D721Med (cell line): ENCODE data around the gene INTS7.
"Not testable (repeated sequence)": the region's sequence is repeated elsewhere in the genome, so short reads cannot be mapped to it uniquely, and the experiment has no call there.

ENCODE experiments used
- DNase-seq: peaks from one replicate; pipeline ENCODE4 v3.0.0; 2011; ENCODE audit warnings: low spot score; ENCODE audit not compliant: insufficient read length
- FAIRE-seq: peaks from 2 replicates; lab custom pipeline; 2011; peaks lifted over from hg19 to GRCh38; lab: Jason Lieb, UNC
- TF ChIP-seq, protein P1 (sequence below): IDR thresholded peaks from 2 replicates; pipeline ENCODE4 v1.5.1; 2012; ENCODE audit warnings: mild to moderate bottlenecking, control low read depth; ENCODE audit not compliant: insufficient read depth; ENCODE audit errors: missing control alignments

Gene INTS7

DNA sequence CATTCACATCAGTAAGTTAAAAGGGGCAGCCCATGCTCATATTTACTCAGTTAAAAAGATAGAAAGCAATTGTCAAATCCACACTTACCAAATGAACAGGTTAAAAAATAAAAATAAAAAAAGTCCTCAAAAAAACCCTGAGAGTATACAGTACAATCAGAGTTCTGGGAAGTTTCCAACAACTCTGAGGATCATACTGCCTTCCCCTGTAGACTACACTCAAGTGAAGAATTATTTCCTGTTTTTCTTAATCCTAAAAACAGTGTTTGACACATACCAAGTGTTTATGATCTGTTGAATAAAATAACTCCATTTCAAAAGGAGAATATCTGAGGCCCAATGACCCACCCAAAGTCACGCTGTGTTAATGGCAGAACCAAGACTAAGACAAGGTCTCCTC is 61.8 kb downstream of the INTS7 start:
- DNase-seq, result no peak
- peak; percentile 11 for FAIRE-seq
- TF ChIP-seq, protein P1, sequence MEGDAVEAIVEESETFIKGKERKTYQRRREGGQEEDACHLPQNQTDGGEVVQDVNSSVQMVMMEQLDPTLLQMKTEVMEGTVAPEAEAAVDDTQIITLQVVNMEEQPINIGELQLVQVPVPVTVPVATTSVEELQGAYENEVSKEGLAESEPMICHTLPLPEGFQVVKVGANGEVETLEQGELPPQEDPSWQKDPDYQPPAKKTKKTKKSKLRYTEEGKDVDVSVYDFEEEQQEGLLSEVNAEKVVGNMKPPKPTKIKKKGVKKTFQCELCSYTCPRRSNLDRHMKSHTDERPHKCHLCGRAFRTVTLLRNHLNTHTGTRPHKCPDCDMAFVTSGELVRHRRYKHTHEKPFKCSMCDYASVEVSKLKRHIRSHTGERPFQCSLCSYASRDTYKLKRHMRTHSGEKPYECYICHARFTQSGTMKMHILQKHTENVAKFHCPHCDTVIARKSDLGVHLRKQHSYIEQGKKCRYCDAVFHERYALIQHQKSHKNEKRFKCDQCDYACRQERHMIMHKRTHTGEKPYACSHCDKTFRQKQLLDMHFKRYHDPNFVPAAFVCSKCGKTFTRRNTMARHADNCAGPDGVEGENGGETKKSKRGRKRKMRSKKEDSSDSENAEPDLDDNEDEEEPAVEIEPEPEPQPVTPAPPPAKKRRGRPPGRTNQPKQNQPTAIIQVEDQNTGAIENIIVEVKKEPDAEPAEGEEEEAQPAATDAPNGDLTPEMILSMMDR, result no peak

- DNase-seq (no peak), FAIRE-seq (no peak)
- TF ChIP-seq, protein P1, result no peak
Observed at GRCh38 chr1:211968200-211968834, 67.0 kb downstream of the INTS7 start.

- no peak for FAIRE-seq
- no peak for DNase-seq
- TF ChIP-seq, protein P1, result no peak
Observed at GRCh38 chr1:211967704-211968103, 67.7 kb downstream of the INTS7 start.

DNA sequence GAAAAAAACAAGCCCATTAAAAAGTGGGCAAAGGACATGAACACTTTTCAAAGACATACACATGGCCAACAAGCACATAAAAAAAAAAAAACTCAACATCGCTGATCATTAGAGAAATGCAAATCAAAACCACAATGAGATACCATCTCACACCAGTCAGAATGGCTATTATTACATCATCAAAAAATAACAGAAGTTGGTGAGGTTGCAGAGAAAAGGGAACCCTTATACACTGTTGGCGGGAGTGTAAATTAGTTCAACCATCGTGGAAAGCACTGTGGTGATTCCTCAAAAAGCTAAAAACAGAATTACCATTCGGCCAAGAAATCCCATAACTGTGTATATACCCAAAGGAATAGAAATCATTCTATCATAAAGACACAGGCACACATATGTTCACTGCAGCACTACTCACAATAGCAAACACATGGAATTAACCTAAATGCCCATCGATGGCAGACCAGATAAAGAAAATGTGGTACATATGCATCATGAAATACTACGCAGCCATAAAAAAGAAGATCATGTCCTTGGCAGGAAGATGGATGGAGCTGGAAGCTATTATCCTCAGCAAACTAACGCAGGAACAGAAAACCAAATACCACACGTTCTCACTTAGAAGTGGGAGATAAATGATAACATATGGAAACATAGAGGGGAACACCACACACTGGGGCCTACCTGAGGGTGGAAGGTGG is 70.1 kb downstream of the INTS7 start:
- TF ChIP-seq, protein P1, result no peak
- FAIRE-seq (no peak), DNase-seq (no peak)

- no peak for DNase-seq
- no peak for FAIRE-seq
- TF ChIP-seq, protein P1, result no peak
Observed at GRCh38 chr1:211959680-211960079, 75.7 kb downstream of the INTS7 start.

DNA sequence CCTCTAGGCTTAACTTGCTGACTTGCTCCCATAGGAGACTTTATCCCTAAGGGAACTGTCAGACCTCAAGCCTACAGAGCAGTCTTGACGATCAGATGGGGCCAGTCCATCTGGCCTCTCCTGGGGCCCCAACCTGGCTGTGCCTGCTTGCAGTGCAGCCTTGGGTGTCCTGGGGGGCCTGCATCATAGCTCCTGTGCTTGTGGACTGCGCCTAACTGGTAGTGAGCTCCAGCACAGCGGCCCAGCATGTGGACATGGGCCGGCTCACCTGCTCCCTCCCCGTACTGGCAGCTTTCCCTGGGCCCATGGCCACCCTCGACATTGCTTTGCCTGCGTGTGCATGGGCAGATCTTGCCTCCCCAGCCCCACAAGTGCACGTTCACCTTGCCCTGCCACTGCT is 76.1 kb downstream of the INTS7 start:
- DNase-seq (no peak), FAIRE-seq (no peak)
- TF ChIP-seq, protein P1, result no peak

GRCh38 chr1:211954028-211954427 is 81.3 kb downstream of the INTS7 start:
- DNase-seq, FAIRE-seq: not testable (repeated sequence)

DNA sequence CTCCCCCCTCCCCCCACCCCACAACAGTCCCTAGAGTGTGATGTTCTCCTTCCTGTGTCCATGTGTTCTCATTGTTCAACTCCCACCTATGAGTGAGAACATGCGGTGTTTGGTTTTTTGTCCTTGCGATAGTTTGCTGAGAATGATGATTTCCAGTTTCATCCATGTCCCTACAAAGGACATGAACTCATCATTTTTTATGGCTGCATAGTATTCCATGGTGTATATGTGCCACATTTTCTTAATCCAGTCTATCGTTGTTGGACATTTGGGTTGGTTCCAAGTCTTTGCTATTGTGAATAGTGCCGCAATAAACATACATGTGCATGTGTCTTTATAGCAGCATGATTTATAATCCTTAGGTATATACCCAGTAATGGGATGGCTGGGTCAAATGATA is 81.8 kb downstream of the INTS7 start:
- not testable (repeated sequence) for FAIRE-seq, DNase-seq
